K562 (cell line): Measurements from ENCODE around the gene MAN2B1. TPM values are rescaled to one million over a fixed set of nuclear protein-coding genes. Genes with fewer than 3 reads are reported as not detected.

Experiments
- FOXA1 ChIP-seq: fragments of 450-650 bp; IDR thresholded peaks from 2 replicates; pipeline ENCODE4 v1.6.1; 2016; ENCODE audit warnings: mild to moderate bottlenecking, borderline replicate concordance
- FOXA3 ChIP-seq, 2 experiments: fragments of 450-650 bp in 1 of 2; sonication (generic) in 1 of 2; formaldehyde crosslinking; IDR thresholded peaks in 1 of 2; conservative IDR thresholded peaks in 1 of 2; 2 replicates each; pipeline versions ENCODE4 v1.4.0 to v1.8.0; 2020 to 2022; ENCODE audit warnings: mild to moderate bottlenecking in 2 of 2, missing genetic modification reagents in 1 of 2
- HNRNPUL1 ChIP-seq: fragments of 200-400 bp; formaldehyde crosslinking; IDR thresholded peaks from 2 replicates; pipeline ENCODE4 v1.6.1; 2017; ENCODE audit warnings: low read length
- MAFF ChIP-seq: IDR thresholded peaks from 2 replicates; pipeline ENCODE4 v1.6.1; 2012; ENCODE audit warnings: low read length, improper control_type of control experiment
- RFX1 ChIP-seq: fragments of 450-650 bp; IDR thresholded peaks from 2 replicates; pipeline ENCODE4 v1.6.1; 2016; ENCODE audit warnings: mild to moderate bottlenecking, moderate library complexity
- RFX5 ChIP-seq: IDR thresholded peaks from 2 replicates; pipeline ENCODE4 v1.6.1; 2011; ENCODE audit warnings: low read depth, mild to moderate bottlenecking, improper control_type of control experiment, low read length
- RHOXF2B ChIP-seq: fragments of 250-450 bp; sonication (Bioruptor Pico); conservative IDR thresholded peaks from 2 replicates; pipeline ENCODE4 v1.5.1; 2021
- TAF7 ChIP-seq: fragments of 450-650 bp; IDR thresholded peaks from 2 replicates; pipeline ENCODE4 v1.6.1; 2016; ENCODE audit warnings: missing genetic modification characterization, missing compliant biosample characterization
- ZBTB17 ChIP-seq: fragments of 450-650 bp; formaldehyde crosslinking; IDR thresholded peaks from 2 replicates; pipeline ENCODE4 v1.4.0; 2020; ENCODE audit warnings: mild to moderate bottlenecking
- ZNF589 ChIP-seq: fragments of 200-800 bp; sonication (Bioruptor generic); IDR thresholded peaks from 2 replicates; pipeline ENCODE4 v1.6.1; 2016; ENCODE audit warnings: low read depth, missing genetic modification characterization, missing compliant biosample characterization
- polyA plus RNA-seq, 8 experiments: library from polyadenylated mRNA; depleted of rRNA in 4 of 8; stranded (reverse) in 5 of 8; unstranded in 3 of 8; fragments of >200 nt; fragmentation: Nextera tagmentation in 2 of 8; fragmentation: Illumina TruSeq in 1 of 8; extraction: Ambion mirVana in 2 of 8; extraction: Trizol in 1 of 8; gene quantifications; 2 replicates each; pipeline versions ENCODE4 v1.2.1 to v1.2.3, GENCODE V29; 2011 to 2014; ENCODE audit warnings: inconsistent platforms in 1 of 8, missing spikeins in 1 of 8
- total RNA-seq, 7 experiments: library from RNA; depleted of rRNA in 6 of 7; stranded (reverse); fragments of >200 nt in 6 of 7; fragmentation: Illumina TruSeq in 2 of 7; extraction: Trizol in 2 of 7; gene quantifications; 2 replicates each; pipeline versions ENCODE4 v1.2.1 to v1.2.3, GENCODE V29; 2011 to 2021; ENCODE audit warnings: low replicate concordance in 1 of 7
- TF ChIP-seq, protein P1 (sequence below): fragments of 450-650 bp; formaldehyde crosslinking; IDR thresholded peaks from 2 replicates; pipeline ENCODE4 v1.4.0; 2020; ENCODE audit warnings: mild to moderate bottlenecking, mixed read lengths
- TF ChIP-seq, protein P2 (sequence below): fragments of 450-650 bp; IDR thresholded peaks from 2 replicates; pipeline ENCODE4 v1.7.1; 2018; ENCODE audit warnings: mild to moderate bottlenecking, low read depth; ENCODE audit not compliant: partially characterized antibody
- TF ChIP-seq, protein P3 (sequence below): sonication (generic); formaldehyde crosslinking; IDR thresholded peaks from 2 replicates; pipeline ENCODE4 v1.8.0; 2022; ENCODE audit warnings: mild to moderate bottlenecking, low read depth, missing genetic modification reagents

MAN2B1 gene
- total and polyA plus RNA-seq, 9 of the 15 experiments (the other 6 are each of a cell fraction or from before 2014, with no cell fraction given): 0.59 to 33.8 (median 11.4) TPM

DNA sequence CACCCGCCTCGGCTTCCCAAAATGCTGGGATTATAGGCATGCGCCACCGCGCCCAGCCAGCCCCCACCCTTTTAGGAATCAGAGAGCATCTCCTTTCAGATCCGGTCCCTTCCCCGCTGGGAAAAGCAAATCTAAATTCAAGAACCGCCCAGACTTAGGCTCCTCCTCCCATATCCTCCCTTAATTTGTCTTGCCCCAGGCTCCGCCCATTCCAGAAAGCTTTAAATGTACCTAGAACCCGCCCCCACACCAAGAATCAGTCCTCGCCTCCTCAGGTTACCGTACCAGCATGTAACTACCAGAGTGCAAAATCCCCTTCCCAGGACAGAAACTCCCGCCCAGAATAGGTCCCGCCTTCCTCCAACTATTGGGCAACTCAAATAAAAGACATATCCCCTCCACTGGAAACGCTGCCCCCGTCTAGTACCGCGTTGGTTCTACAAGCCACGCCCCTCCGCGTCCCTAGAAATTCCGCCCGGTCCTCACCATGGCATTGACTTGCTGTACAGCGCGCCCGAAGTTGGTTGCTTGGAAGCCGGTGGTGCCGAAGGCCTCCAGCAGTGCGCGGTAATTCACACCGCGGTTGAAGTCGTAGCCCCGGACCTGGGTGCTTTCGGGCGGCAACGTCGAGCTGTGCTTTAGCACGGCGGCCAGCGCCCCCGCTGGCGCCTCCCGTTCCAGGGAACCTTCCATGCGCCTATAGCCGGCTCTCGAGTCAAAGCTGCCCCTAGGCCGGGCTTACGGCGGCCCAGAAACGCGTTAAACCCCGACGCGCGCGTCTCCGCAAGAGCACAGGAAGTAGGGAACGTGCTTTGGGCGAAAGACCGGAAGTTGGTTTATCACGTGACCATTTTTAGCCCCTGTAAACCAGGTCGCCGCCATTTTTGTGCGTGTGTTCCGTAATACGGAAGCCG is 14.8 kb upstream of the MAN2B1 start, which contains the start of gene DHPS (continued):
- TF ChIP-seq, protein P1, sequence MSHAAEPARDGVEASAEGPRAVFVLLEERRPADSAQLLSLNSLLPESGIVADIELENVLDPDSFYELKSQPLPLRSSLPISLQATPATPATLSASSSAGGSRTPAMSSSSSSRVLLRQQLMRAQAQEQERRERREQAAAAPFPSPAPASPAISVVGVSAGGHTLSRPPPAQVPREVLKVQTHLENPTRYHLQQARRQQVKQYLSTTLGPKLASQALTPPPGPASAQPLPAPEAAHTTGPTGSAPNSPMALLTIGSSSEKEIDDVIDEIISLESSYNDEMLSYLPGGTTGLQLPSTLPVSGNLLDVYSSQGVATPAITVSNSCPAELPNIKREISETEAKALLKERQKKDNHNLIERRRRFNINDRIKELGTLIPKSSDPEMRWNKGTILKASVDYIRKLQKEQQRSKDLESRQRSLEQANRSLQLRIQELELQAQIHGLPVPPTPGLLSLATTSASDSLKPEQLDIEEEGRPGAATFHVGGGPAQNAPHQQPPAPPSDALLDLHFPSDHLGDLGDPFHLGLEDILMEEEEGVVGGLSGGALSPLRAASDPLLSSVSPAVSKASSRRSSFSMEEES: peak; percentile 100
- TF ChIP-seq TAF7 (tag) (peak; percentile 82), ZNF589 (CRISPR knock-in tag) (peak; percentile 87), ZBTB17 (CRISPR knock-in tag) (peak; percentile 66; the same call in 1 of the 2 replicates), FOXA1 (no peak), RHOXF2B (CRISPR knock-in tag) (no peak), FOXA3 (CRISPR knock-in tag; conservative IDR thresholded peaks at IDR 0.05 in 1 of 2, IDR thresholded peaks at IDR 0.05 in 1 of 2) (peak in 1 of 2 experiments; percentile 88; a peak in 2 of 4 replicates), RFX1 (no peak), HNRNPUL1 (no peak), MAFF (no peak), RFX5 (no peak)
- TF ChIP-seq, protein P2, sequence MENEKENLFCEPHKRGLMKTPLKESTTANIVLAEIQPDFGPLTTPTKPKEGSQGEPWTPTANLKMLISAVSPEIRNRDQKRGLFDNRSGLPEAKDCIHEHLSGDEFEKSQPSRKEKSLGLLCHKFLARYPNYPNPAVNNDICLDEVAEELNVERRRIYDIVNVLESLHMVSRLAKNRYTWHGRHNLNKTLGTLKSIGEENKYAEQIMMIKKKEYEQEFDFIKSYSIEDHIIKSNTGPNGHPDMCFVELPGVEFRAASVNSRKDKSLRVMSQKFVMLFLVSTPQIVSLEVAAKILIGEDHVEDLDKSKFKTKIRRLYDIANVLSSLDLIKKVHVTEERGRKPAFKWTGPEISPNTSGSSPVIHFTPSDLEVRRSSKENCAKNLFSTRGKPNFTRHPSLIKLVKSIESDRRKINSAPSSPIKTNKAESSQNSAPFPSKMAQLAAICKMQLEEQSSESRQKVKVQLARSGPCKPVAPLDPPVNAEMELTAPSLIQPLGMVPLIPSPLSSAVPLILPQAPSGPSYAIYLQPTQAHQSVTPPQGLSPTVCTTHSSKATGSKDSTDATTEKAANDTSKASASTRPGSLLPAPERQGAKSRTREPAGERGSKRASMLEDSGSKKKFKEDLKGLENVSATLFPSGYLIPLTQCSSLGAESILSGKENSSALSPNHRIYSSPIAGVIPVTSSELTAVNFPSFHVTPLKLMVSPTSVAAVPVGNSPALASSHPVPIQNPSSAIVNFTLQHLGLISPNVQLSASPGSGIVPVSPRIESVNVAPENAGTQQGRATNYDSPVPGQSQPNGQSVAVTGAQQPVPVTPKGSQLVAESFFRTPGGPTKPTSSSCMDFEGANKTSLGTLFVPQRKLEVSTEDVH: peak; percentile 85
- TF ChIP-seq, protein P3, sequence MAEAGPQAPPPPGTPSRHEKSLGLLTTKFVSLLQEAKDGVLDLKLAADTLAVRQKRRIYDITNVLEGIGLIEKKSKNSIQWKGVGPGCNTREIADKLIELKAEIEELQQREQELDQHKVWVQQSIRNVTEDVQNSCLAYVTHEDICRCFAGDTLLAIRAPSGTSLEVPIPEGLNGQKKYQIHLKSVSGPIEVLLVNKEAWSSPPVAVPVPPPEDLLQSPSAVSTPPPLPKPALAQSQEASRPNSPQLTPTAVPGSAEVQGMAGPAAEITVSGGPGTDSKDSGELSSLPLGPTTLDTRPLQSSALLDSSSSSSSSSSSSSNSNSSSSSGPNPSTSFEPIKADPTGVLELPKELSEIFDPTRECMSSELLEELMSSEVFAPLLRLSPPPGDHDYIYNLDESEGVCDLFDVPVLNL (CRISPR knock-in tag): no peak
